VCaP (cell line): Measurements from ENCODE around the gene MRPS11.
"Not testable (repeated sequence)": the region's sequence is repeated elsewhere in the genome, so short reads cannot be mapped to it uniquely, and the experiment has no call there.

ENCODE experiments used
- H3K27ac ChIP-seq: fragments of 450-650 bp; 2 replicates; pipeline ENCODE4 v1.5.1; 2017
- TF ChIP-seq, protein P1 (sequence below): fragments of 450-650 bp; conservative IDR thresholded peaks from 2 replicates; pipeline ENCODE4 v1.5.1; 2017; ENCODE audit warnings: mild to moderate bottlenecking, moderate library complexity

MRPS11 gene

DNA sequence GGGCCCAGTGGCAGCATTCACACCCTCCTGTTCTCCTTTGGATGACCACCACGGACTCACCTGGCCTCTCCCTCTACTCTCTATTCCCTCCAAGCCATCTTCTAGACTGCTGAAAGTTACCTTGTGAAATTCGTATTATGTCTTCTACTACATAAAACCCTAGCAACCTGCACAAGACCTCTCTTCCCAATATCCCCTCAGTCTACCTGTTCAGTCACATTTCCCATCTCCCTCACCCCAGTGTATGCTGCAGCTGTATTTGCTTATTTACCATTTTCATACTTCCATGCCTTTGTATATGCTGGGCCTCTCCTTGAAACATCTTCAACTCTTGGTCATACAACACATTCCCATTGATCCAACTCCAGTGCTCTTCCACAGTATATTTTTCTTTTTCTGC is 43.7 kb downstream of the MRPS11 start:
- no peak overlapping the region for H3K27ac ChIP-seq
- TF ChIP-seq, protein P1, sequence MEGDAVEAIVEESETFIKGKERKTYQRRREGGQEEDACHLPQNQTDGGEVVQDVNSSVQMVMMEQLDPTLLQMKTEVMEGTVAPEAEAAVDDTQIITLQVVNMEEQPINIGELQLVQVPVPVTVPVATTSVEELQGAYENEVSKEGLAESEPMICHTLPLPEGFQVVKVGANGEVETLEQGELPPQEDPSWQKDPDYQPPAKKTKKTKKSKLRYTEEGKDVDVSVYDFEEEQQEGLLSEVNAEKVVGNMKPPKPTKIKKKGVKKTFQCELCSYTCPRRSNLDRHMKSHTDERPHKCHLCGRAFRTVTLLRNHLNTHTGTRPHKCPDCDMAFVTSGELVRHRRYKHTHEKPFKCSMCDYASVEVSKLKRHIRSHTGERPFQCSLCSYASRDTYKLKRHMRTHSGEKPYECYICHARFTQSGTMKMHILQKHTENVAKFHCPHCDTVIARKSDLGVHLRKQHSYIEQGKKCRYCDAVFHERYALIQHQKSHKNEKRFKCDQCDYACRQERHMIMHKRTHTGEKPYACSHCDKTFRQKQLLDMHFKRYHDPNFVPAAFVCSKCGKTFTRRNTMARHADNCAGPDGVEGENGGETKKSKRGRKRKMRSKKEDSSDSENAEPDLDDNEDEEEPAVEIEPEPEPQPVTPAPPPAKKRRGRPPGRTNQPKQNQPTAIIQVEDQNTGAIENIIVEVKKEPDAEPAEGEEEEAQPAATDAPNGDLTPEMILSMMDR, result no peak

GRCh38 chr15:88512078-88512477 is 44.6 kb downstream of the MRPS11 start:
- TF ChIP-seq, protein P1, result no peak
- H3K27ac ChIP-seq, result no peak overlapping the region

DNA sequence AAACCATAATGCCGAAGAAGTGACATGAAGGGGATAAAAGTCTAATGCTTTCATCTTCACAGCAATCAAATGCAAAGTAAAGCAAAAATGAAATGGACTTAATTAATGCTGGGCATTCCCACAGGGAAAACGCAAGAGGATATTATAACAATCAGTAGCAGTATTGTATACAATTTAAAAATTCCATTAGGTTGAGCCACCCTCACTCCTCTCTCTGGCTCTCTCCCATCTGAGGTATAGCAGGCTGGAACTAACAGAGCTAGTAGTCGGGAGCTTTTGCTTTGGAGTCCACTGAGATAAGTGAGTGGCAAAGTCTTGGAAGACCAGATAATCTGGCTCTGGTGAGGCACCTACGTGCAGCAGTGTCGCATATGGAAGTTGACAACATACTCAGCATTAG is 45.1 kb downstream of the MRPS11 start:
- H3K27ac ChIP-seq, result no peak overlapping the region
- TF ChIP-seq, protein P1, result no peak

GRCh38 chr15:88513195-88513594 is 45.7 kb downstream of the MRPS11 start:
- TF ChIP-seq, protein P1, result no peak
- no peak overlapping the region for H3K27ac ChIP-seq

- H3K27ac ChIP-seq, result no peak overlapping the region
- TF ChIP-seq, protein P1, result no peak
Observed at GRCh38 chr15:88518903-88519302, 51.4 kb downstream of the MRPS11 start.

- H3K27ac ChIP-seq, result not testable (repeated sequence)
Observed at GRCh38 chr15:88524094-88524493, 56.6 kb downstream of the MRPS11 start.

DNA sequence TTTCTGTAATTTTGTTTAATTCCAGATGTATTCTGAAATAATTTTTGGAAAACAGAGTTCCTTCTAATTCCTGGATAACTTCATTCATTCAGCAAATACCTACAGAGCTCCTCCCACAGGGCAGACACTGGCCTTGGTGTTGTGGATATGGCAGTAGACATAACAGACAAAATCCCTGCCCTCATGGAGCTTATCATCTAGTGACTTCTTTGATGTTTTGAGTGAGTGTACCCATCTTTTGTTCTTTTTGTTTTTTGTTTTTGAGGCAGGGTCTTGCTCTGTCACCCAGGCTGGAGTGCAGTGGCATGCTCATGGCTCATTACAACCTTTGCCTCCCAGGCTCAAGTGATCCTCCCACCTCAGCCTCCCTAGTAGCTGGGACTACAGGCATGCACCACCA is 57.9 kb downstream of the MRPS11 start:
- TF ChIP-seq, protein P1, result no peak
- H3K27ac ChIP-seq, result no peak overlapping the region

GRCh38 chr15:88526247-88526879 is 58.9 kb downstream of the MRPS11 start:
- TF ChIP-seq, protein P1, result no peak

More at GRCh38 chr15:88526247-88526879, 58.9 kb downstream of the MRPS11 start:
- H3K27ac ChIP-seq, result no peak overlapping the region
